Measurements from ENCODE around the gene PRLH.

Gene PRLH

GRCh38 chr2:237615631-237616249, 49.4 kb downstream of the PRLH start:
- in situ Hi-C loops (cut with MboI; ENCODE audit: low sequenced_read_pairs, unreplicated experiment), result no loop called here
- TF ChIP-seq, protein P1, sequence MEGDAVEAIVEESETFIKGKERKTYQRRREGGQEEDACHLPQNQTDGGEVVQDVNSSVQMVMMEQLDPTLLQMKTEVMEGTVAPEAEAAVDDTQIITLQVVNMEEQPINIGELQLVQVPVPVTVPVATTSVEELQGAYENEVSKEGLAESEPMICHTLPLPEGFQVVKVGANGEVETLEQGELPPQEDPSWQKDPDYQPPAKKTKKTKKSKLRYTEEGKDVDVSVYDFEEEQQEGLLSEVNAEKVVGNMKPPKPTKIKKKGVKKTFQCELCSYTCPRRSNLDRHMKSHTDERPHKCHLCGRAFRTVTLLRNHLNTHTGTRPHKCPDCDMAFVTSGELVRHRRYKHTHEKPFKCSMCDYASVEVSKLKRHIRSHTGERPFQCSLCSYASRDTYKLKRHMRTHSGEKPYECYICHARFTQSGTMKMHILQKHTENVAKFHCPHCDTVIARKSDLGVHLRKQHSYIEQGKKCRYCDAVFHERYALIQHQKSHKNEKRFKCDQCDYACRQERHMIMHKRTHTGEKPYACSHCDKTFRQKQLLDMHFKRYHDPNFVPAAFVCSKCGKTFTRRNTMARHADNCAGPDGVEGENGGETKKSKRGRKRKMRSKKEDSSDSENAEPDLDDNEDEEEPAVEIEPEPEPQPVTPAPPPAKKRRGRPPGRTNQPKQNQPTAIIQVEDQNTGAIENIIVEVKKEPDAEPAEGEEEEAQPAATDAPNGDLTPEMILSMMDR (IDR thresholded peaks at IDR 0.05; ENCODE audit: borderline replicate concordance, control extremely low read depth, extremely low read depth, insufficient read depth, missing control alignments), result no peak
- DNase-seq (ENCODE audit: low spot score), result no peak

DNA sequence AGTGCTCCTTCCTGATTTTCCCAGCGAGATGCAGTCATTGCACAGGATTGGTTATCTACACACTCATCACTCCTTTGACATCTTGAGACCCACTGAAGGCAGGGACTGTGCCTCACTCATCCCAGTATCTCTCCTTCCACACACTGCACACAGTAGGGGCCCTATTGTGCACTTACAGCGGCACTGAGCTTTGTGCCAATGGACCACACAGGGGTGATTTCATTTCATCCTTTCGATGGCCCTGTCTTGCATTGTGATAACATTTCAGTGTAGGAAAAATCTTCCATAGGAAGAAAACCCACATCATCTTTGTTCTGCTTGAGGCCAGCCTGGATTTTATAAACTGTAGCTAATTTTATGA, 50.0 kb downstream of the PRLH start:
- in situ Hi-C loops (cut with MboI; ENCODE audit: low sequenced_read_pairs, unreplicated experiment), result no loop called here
- TF ChIP-seq, protein P1 (IDR thresholded peaks at IDR 0.05; ENCODE audit: borderline replicate concordance, control extremely low read depth, extremely low read depth, insufficient read depth, missing control alignments), result no peak
- DNase-seq (ENCODE audit: low spot score), result no peak

Data from GM13976 (cell line).